SH-SY5Y (cell line): ENCODE measurements around the gene ADK.

Source experiments
- GATA2 ChIP-seq: IDR thresholded peaks from 2 replicates; pipeline ENCODE4 v1.6.1; 2011; ENCODE audit warnings: mild to moderate bottlenecking, low read depth, low read length
- GATA3 ChIP-seq: IDR thresholded peaks from 2 replicates; pipeline ENCODE4 v1.6.1; 2011; ENCODE audit warnings: low read depth, mild to moderate bottlenecking, low read length, moderate library complexity

- no peak for TF ChIP-seq GATA2
- no peak for TF ChIP-seq GATA3
Observed at GRCh38 chr10:74243067-74243466, 92.0 kb downstream of the ADK start.
